ENCODE measurements around the gene KANSL1. TPM values are rescaled to one million over a fixed set of nuclear protein-coding genes. Genes with fewer than 3 reads are reported as not detected.

Gene KANSL1
- total and polyA plus RNA-seq, 10 of the 15 experiments (the other 5 are each of a cell fraction or from before 2014, with no cell fraction given) = 4.7 to 60.6 (median 28.0) TPM

DNA sequence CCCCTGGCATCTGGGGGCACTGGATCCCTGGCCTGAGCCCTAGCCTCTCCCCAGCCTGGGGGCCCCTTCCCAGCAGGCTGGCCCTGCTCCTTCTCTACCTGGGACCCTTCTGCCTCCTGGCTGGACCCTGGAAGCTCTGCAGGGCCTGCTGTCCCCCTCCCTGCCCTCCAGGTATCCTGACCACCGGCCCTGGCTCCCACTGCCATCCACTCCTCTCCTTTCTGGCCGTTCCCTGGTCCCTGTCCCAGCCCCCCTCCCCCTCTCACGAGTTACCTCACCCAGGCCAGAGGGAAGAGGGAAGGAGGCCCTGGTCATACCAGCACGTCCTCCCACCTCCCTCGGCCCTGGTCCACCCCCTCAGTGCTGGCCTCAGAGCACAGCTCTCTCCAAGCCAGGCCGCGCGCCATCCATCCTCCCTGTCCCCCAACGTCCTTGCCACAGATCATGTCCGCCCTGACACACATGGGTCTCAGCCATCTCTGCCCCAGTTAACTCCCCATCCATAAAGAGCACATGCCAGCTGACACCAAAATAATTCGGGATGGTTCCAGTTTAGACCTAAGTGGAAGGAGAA, 180.6 kb downstream of the KANSL1 start:
- WGBS (ENCODE audit: insufficient coverage, insufficient replicate concordance, low lambda C conversion rate, missing lambda C conversion rate) = 50% methylated on average over 11 of the region's 11 CpGs
- ChIA-PET SMC1A (ENCODE audit: uncharacterized antibody, unreplicated experiment) (interaction anchor here (1.3 kb wide), 1 partner anchor 198 kb away, joined by 3 read pairs; no protein-coding TSS in a partner anchor), POLR2A (no interaction called here), RAD21 (ENCODE audit: unreplicated experiment) (no interaction called here), CTCF (no interaction called here)
- TF ChIP-seq NR2C1 (IDR thresholded peaks at IDR 0.05) = no peak
- TF ChIP-seq ELK1 (IDR thresholded peaks at IDR 0.05; ENCODE audit: low read depth, low read length) = no peak
- TF ChIP-seq ZNF384 (IDR thresholded peaks at IDR 0.05; ENCODE audit: borderline replicate concordance, low read depth, low read length) = no peak
- no peak for TF ChIP-seq LARP7 (IDR thresholded peaks at IDR 0.05)
- TF ChIP-seq FOXM1 (IDR thresholded peaks at IDR 0.05; ENCODE audit: low read depth, low read length) = no peak
- no peak for TF ChIP-seq RAD51 (IDR thresholded peaks at IDR 0.05)
- TF ChIP-seq, protein P1, sequence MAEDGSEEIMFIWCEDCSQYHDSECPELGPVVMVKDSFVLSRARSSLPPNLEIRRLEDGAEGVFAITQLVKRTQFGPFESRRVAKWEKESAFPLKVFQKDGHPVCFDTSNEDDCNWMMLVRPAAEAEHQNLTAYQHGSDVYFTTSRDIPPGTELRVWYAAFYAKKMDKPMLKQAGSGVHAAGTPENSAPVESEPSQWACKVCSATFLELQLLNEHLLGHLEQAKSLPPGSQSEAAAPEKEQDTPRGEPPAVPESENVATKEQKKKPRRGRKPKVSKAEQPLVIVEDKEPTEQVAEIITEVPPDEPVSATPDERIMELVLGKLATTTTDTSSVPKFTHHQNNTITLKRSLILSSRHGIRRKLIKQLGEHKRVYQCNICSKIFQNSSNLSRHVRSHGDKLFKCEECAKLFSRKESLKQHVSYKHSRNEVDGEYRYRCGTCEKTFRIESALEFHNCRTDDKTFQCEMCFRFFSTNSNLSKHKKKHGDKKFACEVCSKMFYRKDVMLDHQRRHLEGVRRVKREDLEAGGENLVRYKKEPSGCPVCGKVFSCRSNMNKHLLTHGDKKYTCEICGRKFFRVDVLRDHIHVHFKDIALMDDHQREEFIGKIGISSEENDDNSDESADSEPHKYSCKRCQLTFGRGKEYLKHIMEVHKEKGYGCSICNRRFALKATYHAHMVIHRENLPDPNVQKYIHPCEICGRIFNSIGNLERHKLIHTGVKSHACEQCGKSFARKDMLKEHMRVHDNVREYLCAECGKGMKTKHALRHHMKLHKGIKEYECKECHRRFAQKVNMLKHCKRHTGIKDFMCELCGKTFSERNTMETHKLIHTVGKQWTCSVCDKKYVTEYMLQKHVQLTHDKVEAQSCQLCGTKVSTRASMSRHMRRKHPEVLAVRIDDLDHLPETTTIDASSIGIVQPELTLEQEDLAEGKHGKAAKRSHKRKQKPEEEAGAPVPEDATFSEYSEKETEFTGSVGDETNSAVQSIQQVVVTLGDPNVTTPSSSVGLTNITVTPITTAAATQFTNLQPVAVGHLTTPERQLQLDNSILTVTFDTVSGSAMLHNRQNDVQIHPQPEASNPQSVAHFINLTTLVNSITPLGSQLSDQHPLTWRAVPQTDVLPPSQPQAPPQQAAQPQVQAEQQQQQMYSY (CRISPR knock-in tag; IDR thresholded peaks at IDR 0.05) = no peak
- no peak for TF ChIP-seq HDAC2 (IDR thresholded peaks at IDR 0.05)
- no peak for TF ChIP-seq STAT3 (IDR thresholded peaks at IDR 0.05; ENCODE audit: low read depth, low read length)
- no peak for TF ChIP-seq MAX (IDR thresholded peaks at IDR 0.05; ENCODE audit: low read depth, low read length)
- no peak for TF ChIP-seq TCF7 (IDR thresholded peaks at IDR 0.05; ENCODE audit: borderline replicate concordance)
- TF ChIP-seq HDAC6 (IDR thresholded peaks at IDR 0.05; ENCODE audit: unreplicated experiment) = no peak
- no peak for TF ChIP-seq CHD4 (IDR thresholded peaks at IDR 0.05)
- no peak for TF ChIP-seq STAT1 (conservative IDR thresholded peaks at IDR 0.05)
- TF ChIP-seq PAX8 (IDR thresholded peaks at IDR 0.05) = no peak
- TF ChIP-seq CBFB (IDR thresholded peaks at IDR 0.05; ENCODE audit: low read depth) = no peak
- no peak for TF ChIP-seq ZSCAN29 (IDR thresholded peaks at IDR 0.05)
- TF ChIP-seq SMC3 (IDR thresholded peaks at IDR 0.05; ENCODE audit: borderline replicate concordance, low read length) = no peak
- no peaks in the 10 kb centered on the region for H3K79me2 ChIP-seq (ENCODE audit: control insufficient read depth, insufficient read depth, low read length)
- H3K4me1 ChIP-seq (ENCODE audit: control insufficient read depth, insufficient read depth, low read length) = no peaks in the 10 kb centered on the region
- H3K4me3 ChIP-seq = no peak overlapping the region
- H4K20me1 ChIP-seq (ENCODE audit: control insufficient read depth, insufficient read depth) = no peaks in the 10 kb centered on the region
- in situ Hi-C loops (cut with MboI) = no loop called here
- ATAC-seq (no peak), FAIRE-seq (no peak), DNase-seq (ENCODE audit: low read depth, low spot score) (no peak)
- no peak overlapping the region for H3K27ac ChIP-seq (ENCODE audit: control insufficient read depth, insufficient read depth)
- no peak overlapping the region for H2AFZ ChIP-seq (ENCODE audit: control insufficient read depth, low read depth, low read length)
- no peak overlapping the region for H3K4me2 ChIP-seq (ENCODE audit: control insufficient read depth, insufficient read depth)
- intact Hi-C loops (cut with micrococcal nuclease; ENCODE audit: unreplicated experiment) = no loop called here
- no peak overlapping the region for H3K9ac ChIP-seq (ENCODE audit: control insufficient read depth, insufficient read depth, low read length)
- H3K27me3 ChIP-seq (replicated peaks in 1 of 2; ENCODE audit: control insufficient read depth in 2 of 2, insufficient read depth in 2 of 2, low read length in 1 of 2) = no peaks in the 10 kb centered on the region
- BruUV-seq (replicated peaks) = no TSS peak
- H3K9me3 ChIP-seq (replicated peaks; ENCODE audit: control insufficient read depth, insufficient read depth, low read length) = no peaks in the 10 kb centered on the region
- no peaks in the 10 kb centered on the region for H3K36me3 ChIP-seq (ENCODE audit: control insufficient read depth in 2 of 2, insufficient read depth in 2 of 2, low read length in 1 of 2)
